Measurements from ENCODE around the gene SCN2A.

SCN2A gene

DNA sequence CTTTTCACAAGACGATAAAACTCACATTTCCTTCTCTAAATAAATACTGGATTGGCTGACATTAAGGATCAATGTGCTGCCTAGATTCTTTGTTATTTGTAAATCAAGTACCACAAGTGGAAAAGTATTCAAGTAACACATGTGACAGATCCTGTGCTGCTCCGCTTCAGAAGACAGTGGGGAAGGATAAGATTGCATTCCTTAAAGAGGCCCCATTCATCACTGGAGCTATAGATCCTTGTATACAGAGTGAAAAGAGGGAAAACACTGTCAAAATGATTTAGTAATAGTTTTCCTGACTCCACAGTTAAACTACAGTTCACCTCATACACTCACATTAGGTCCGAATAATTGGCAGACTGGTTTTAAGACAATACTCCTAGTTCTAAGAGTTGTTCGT is 122.3 kb downstream of the SCN2A start (continued):
- TF ChIP-seq, protein P1, sequence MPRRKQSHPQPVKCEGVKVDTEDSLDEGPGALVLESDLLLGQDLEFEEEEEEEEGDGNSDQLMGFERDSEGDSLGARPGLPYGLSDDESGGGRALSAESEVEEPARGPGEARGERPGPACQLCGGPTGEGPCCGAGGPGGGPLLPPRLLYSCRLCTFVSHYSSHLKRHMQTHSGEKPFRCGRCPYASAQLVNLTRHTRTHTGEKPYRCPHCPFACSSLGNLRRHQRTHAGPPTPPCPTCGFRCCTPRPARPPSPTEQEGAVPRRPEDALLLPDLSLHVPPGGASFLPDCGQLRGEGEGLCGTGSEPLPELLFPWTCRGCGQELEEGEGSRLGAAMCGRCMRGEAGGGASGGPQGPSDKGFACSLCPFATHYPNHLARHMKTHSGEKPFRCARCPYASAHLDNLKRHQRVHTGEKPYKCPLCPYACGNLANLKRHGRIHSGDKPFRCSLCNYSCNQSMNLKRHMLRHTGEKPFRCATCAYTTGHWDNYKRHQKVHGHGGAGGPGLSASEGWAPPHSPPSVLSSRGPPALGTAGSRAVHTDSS (tag by site-specific recombination; IDR thresholded peaks at IDR 0.05), result no peak
- TF ChIP-seq, protein P2, sequence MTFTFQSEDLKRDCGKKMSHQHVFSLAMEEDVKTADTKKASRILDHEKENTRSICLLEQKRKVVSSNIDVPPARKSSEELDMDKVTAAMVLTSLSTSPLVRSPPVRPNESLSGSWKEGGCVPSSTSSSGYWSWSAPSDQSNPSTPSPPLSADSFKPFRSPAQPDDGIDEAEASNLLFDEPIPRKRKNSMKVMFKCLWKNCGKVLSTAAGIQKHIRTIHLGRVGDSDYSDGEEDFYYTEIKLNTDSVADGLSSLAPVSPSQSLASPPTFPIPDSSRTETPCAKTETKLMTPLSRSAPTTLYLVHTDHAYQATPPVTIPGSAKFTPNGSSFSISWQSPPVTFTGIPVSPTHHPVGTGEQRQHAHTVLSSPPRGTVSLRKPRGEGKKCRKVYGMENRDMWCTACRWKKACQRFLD (tag by site-specific recombination; IDR thresholded peaks at IDR 0.05), result no peak
- no peak for TF ChIP-seq ZBTB8A (tag by site-specific recombination; IDR thresholded peaks at IDR 0.05)
- TF ChIP-seq ZSCAN30 (tag by site-specific recombination; IDR thresholded peaks at IDR 0.05), result no peak
- TF ChIP-seq EGR2 (tag by site-specific recombination; IDR thresholded peaks at IDR 0.05; ENCODE audit: low read depth), result no peak

DNA sequence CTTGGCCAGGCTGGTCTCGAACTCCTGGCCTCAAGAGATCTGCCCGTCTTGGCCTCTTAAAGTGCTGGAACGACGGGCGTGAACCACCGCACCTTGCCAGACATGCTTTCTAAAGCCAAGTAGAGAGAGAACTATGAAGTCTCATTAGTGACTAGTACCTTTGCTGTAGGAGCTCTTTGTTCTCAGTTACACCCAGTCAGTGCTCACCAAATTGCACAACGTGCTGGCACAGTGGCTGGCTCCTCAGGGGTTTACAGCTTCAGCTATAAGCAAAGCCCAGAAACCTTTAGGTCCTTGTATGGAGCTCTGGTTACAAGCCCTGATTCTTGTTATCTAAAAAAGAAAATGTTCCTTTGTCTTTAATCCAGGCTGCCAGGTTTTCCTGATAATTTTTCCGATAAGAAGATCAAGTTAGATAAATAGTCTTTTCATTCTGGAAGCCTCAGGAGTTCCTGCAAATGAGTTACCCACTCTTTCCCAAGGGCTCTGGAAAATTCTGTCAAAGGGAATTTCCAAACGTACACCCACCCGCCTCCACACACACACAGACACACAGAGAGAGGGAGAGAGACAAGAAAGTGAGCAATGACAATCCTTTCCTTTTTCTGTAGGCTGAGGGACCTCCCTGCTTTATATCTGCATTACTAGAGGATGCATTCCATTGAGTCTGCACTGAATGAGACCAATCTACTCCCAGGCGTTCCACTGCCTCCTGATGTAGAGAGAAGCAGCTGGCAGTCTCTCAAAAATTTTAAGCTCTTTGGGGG is 130.1 kb downstream of the SCN2A start:
- Histone ChIP-seq H3K36me3 (ENCODE audit: control insufficient read depth in 2 of 2, insufficient read depth in 1 of 2, low read length in 2 of 2) (no peaks in the 10 kb centered on the region), H3K4me1 (ENCODE audit: control insufficient read depth, insufficient read depth, low read length) (peaks cover 6% of the 10 kb centered on the region), H3K4me3 (ENCODE audit: low read depth, low read length) (no peak overlapping the region), H3K9me3 (ENCODE audit: control insufficient read depth, insufficient read depth, low read depth, low read length) (no peaks in the 10 kb centered on the region), H3K27ac (ENCODE audit: extremely low read depth, low read depth, low read length) (no peak overlapping the region)
- ChIA-PET POLR2A (no interaction called here), CTCF (interaction anchor here (0.6 kb wide), 1 partner anchor 12 kb away, joined by 3 read pairs; no protein-coding TSS in a partner anchor)
- TF ChIP-seq ZBTB7A (tag by site-specific recombination; IDR thresholded peaks at IDR 0.05; ENCODE audit: low read depth), result no peak
- TF ChIP-seq ZFHX2 (tag by site-specific recombination; conservative IDR thresholded peaks at IDR 0.05), result peak; percentile 47

DNA sequence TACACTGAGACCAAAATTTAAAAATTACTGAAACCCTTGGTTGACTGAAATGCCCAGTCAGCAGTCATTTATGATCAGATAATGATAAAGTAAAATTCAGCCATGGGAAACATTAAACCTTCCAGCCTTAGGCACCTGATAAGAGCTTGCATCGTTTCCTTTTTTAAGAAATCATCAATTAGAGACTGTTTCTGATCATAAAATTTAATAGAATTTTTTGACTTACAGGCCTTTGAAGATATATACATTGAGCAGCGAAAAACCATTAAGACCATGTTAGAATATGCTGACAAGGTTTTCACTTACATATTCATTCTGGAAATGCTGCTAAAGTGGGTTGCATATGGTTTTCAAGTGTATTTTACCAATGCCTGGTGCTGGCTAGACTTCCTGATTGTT is 130.7 kb downstream of the SCN2A start:
- POLR2A ChIA-PET, result no interaction called here
- Histone ChIP-seq H3K27ac (ENCODE audit: extremely low read depth, low read depth, low read length) (no peak overlapping the region), H3K4me3 (ENCODE audit: low read depth, low read length) (no peak overlapping the region), H3K36me3 (ENCODE audit: control insufficient read depth in 2 of 2, insufficient read depth in 1 of 2, low read length in 2 of 2) (no peaks in the 10 kb centered on the region), H3K4me1 (ENCODE audit: control insufficient read depth, insufficient read depth, low read length) (peaks cover 6% of the 10 kb centered on the region), H3K9me3 (ENCODE audit: control insufficient read depth, insufficient read depth, low read depth, low read length) (no peaks in the 10 kb centered on the region)
- CTCF ChIA-PET, result interaction anchor here (0.6 kb wide), 1 partner anchor 12 kb away, joined by 3 read pairs; no protein-coding TSS in a partner anchor
- TF ChIP-seq, protein P3, sequence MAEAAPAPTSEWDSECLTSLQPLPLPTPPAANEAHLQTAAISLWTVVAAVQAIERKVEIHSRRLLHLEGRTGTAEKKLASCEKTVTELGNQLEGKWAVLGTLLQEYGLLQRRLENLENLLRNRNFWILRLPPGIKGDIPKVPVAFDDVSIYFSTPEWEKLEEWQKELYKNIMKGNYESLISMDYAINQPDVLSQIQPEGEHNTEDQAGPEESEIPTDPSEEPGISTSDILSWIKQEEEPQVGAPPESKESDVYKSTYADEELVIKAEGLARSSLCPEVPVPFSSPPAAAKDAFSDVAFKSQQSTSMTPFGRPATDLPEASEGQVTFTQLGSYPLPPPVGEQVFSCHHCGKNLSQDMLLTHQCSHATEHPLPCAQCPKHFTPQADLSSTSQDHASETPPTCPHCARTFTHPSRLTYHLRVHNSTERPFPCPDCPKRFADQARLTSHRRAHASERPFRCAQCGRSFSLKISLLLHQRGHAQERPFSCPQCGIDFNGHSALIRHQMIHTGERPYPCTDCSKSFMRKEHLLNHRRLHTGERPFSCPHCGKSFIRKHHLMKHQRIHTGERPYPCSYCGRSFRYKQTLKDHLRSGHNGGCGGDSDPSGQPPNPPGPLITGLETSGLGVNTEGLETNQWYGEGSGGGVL (tag by site-specific recombination; IDR thresholded peaks at IDR 0.05), result no peak
- TF ChIP-seq ZNF658 (tag by site-specific recombination; IDR thresholded peaks at IDR 0.05), result no peak
- TF ChIP-seq ZNF175 (tag by site-specific recombination; IDR thresholded peaks at IDR 0.05), result no peak
- no peak for TF ChIP-seq ZNF169 (tag by site-specific recombination; IDR thresholded peaks at IDR 0.05)
- TF ChIP-seq ZNF624 (tag by site-specific recombination; IDR thresholded peaks at IDR 0.05), result no peak
- no peak for TF ChIP-seq ZBTB20 (tag by site-specific recombination; IDR thresholded peaks at IDR 0.05)
- TF ChIP-seq ZNF132 (tag by site-specific recombination; IDR thresholded peaks at IDR 0.05; ENCODE audit: borderline replicate concordance), result no peak
- TF ChIP-seq, protein P4, sequence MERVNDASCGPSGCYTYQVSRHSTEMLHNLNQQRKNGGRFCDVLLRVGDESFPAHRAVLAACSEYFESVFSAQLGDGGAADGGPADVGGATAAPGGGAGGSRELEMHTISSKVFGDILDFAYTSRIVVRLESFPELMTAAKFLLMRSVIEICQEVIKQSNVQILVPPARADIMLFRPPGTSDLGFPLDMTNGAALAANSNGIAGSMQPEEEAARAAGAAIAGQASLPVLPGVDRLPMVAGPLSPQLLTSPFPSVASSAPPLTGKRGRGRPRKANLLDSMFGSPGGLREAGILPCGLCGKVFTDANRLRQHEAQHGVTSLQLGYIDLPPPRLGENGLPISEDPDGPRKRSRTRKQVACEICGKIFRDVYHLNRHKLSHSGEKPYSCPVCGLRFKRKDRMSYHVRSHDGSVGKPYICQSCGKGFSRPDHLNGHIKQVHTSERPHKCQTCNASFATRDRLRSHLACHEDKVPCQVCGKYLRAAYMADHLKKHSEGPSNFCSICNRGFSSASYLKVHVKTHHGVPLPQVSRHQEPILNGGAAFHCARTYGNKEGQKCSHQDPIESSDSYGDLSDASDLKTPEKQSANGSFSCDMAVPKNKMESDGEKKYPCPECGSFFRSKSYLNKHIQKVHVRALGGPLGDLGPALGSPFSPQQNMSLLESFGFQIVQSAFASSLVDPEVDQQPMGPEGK (tag by site-specific recombination; IDR thresholded peaks at IDR 0.05), result no peak
- TF ChIP-seq, protein P5, sequence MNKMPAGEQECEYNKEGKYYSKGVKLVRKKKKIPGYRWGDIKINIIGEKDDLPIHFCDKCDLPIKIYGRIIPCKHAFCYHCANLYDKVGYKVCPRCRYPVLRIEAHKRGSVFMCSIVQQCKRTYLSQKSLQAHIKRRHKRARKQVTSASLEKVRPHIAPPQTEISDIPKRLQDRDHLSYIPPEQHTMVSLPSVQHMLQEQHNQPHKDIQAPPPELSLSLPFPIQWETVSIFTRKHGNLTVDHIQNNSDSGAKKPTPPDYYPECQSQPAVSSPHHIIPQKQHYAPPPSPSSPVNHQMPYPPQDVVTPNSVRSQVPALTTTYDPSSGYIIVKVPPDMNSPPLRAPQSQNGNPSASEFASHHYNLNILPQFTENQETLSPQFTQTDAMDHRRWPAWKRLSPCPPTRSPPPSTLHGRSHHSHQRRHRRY (tag by site-specific recombination; IDR thresholded peaks at IDR 0.05), result no peak
- TF ChIP-seq ZFP41 (tag by site-specific recombination; IDR thresholded peaks at IDR 0.05; ENCODE audit: borderline replicate concordance), result no peak
- TF ChIP-seq, protein P6, sequence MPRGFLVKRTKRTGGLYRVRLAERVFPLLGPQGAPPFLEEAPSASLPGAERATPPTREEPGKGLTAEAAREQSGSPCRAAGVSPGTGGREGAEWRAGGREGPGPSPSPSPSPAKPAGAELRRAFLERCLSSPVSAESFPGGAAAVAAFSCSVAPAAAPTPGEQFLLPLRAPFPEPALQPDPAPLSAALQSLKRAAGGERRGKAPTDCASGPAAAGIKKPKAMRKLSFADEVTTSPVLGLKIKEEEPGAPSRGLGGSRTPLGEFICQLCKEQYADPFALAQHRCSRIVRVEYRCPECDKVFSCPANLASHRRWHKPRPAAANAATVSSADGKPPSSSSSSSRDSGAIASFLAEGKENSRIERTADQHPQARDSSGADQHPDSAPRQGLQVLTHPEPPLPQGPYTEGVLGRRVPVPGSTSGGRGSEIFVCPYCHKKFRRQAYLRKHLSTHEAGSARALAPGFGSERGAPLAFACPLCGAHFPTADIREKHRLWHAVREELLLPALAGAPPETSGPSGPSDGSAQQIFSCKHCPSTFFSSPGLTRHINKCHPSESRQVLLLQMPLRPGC (tag by site-specific recombination; IDR thresholded peaks at IDR 0.05), result no peak
- TF ChIP-seq ZNF221 (tag by site-specific recombination; IDR thresholded peaks at IDR 0.05; ENCODE audit: borderline replicate concordance), result no peak
